Measurements from ENCODE around the gene PRR3.

PRR3 gene

GRCh38 chr6:30611856-30612194, 54.7 kb downstream of the PRR3 start:
- no peak for DNase-seq (ENCODE audit: low read depth in 3 of 3, low spot score in 1 of 3)

GRCh38 chr6:30612213-30612612, 55.1 kb downstream of the PRR3 start:
- DNase-seq (ENCODE audit: low read depth in 3 of 3, low spot score in 1 of 3), result no peak

GRCh38 chr6:30612687-30613248, 55.7 kb downstream of the PRR3 start:
- DNase-seq (ENCODE audit: low read depth in 3 of 3, low spot score in 1 of 3), result no peak

Measured in stimulated activated CD4-positive, alpha-beta T cell treated with anti-CD3 and anti-CD28 coated beads, TNF-alpha, amount 100 ng/mL, for 1 hour (primary cell).